WTC11 (cell line): Measurements from ENCODE around the gene RCBTB2.

Experiments used
- CREB1 ChIP-seq: sonication (generic); formaldehyde crosslinking; IDR thresholded peaks from 2 replicates; pipeline ENCODE4 v1.8.0; 2023; ENCODE audit warnings: mild to moderate bottlenecking, missing genetic modification reagents
- E2F1 ChIP-seq: sonication (generic); formaldehyde crosslinking; IDR thresholded peaks from 2 replicates; pipeline ENCODE4 v1.8.0; 2022; ENCODE audit warnings: mild to moderate bottlenecking, missing genetic modification reagents
- ELF4 ChIP-seq: sonication (generic); formaldehyde crosslinking; IDR thresholded peaks from 2 replicates; pipeline ENCODE4 v1.8.1; 2022; ENCODE audit warnings: low read depth, mild to moderate bottlenecking, moderate library complexity, missing genetic modification reagents
- FOXP1 ChIP-seq: sonication (generic); formaldehyde crosslinking; IDR thresholded peaks from 2 replicates; pipeline ENCODE4 v1.8.0; 2022; ENCODE audit warnings: missing genetic modification reagents, mild to moderate bottlenecking, moderate library complexity, borderline replicate concordance
- GABPB1 ChIP-seq: sonication (generic); formaldehyde crosslinking; IDR thresholded peaks from 2 replicates; pipeline ENCODE4 v1.8.1; 2023; ENCODE audit warnings: mild to moderate bottlenecking, missing genetic modification reagents
- JUN ChIP-seq: sonication (generic); formaldehyde crosslinking; IDR thresholded peaks from 2 replicates; pipeline ENCODE4 v1.8.0; 2023; ENCODE audit warnings: mild to moderate bottlenecking, missing genetic modification reagents
- ZBTB21 ChIP-seq: sonication (generic); formaldehyde crosslinking; IDR thresholded peaks from 2 replicates; pipeline ENCODE4 v1.8.1; 2023; ENCODE audit warnings: mild to moderate bottlenecking, missing genetic modification reagents, borderline replicate concordance
- ZNF121 ChIP-seq: sonication (generic); formaldehyde crosslinking; IDR thresholded peaks from 2 replicates; pipeline ENCODE4 v1.8.0; 2023; ENCODE audit warnings: missing genetic modification reagents
- ZNF232 ChIP-seq: sonication (generic); formaldehyde crosslinking; IDR thresholded peaks from 2 replicates; pipeline ENCODE4 v1.8.0; 2022; ENCODE audit warnings: mild to moderate bottlenecking, missing genetic modification reagents
- TF ChIP-seq, protein P1 (sequence below): fragments of 200-600 bp; IDR thresholded peaks from 2 replicates; pipeline ENCODE4 v1.8.0; 2022; ENCODE audit warnings: antibody characterized with exemption
- TF ChIP-seq, protein P2 (sequence below): sonication (generic); formaldehyde crosslinking; IDR thresholded peaks from 2 replicates; pipeline ENCODE4 v1.8.1; 2023; ENCODE audit warnings: mild to moderate bottlenecking, moderate library complexity, missing genetic modification reagents

GRCh38 chr13:48504606-48505005 is 28.3 kb downstream of the RCBTB2 start:
- no peak for TF ChIP-seq E2F1 (CRISPR knock-in tag)
- TF ChIP-seq, protein P1, sequence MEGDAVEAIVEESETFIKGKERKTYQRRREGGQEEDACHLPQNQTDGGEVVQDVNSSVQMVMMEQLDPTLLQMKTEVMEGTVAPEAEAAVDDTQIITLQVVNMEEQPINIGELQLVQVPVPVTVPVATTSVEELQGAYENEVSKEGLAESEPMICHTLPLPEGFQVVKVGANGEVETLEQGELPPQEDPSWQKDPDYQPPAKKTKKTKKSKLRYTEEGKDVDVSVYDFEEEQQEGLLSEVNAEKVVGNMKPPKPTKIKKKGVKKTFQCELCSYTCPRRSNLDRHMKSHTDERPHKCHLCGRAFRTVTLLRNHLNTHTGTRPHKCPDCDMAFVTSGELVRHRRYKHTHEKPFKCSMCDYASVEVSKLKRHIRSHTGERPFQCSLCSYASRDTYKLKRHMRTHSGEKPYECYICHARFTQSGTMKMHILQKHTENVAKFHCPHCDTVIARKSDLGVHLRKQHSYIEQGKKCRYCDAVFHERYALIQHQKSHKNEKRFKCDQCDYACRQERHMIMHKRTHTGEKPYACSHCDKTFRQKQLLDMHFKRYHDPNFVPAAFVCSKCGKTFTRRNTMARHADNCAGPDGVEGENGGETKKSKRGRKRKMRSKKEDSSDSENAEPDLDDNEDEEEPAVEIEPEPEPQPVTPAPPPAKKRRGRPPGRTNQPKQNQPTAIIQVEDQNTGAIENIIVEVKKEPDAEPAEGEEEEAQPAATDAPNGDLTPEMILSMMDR, result no peak
- no peak for TF ChIP-seq FOXP1 (CRISPR knock-in tag)
- TF ChIP-seq ZBTB21 (CRISPR knock-in tag), result no peak
- no peak for TF ChIP-seq ELF4 (CRISPR knock-in tag)
- TF ChIP-seq, protein P2, sequence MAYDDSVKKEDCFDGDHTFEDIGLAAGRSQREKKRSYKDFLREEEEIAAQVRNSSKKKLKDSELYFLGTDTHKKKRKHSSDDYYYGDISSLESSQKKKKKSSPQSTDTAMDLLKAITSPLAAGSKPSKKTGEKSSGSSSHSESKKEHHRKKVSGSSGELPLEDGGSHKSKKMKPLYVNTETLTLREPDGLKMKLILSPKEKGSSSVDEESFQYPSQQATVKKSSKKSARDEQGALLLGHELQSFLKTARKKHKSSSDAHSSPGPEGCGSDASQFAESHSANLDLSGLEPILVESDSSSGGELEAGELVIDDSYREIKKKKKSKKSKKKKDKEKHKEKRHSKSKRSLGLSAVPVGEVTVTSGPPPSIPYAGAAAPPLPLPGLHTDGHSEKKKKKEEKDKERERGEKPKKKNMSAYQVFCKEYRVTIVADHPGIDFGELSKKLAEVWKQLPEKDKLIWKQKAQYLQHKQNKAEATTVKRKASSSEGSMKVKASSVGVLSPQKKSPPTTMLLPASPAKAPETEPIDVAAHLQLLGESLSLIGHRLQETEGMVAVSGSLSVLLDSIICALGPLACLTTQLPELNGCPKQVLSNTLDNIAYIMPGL (CRISPR knock-in tag), result no peak
- TF ChIP-seq CREB1, result no peak
- TF ChIP-seq JUN (CRISPR knock-in tag), result no peak
- TF ChIP-seq ZNF121 (CRISPR knock-in tag), result no peak
- TF ChIP-seq GABPB1, result no peak
- no peak for TF ChIP-seq ZNF232 (CRISPR knock-in tag)
